ENCODE data around the gene SESN1.
"Not testable (repeated sequence)": the region's sequence is repeated elsewhere in the genome, so short reads cannot be mapped to it uniquely, and the experiment has no call there.

SESN1 gene

GRCh38 chr6:109136530-109136929 is 41.9 kb upstream of the SESN1 start:
- not testable (repeated sequence) for H4K8ac ChIP-seq (ENCODE audit: low read depth, low read length); H2AK5ac ChIP-seq (ENCODE audit: low read depth, low read length); H2BK120ac ChIP-seq (ENCODE audit: low read depth, low read length); H3K4me1 ChIP-seq (ENCODE audit: control insufficient read depth in 2 of 2, insufficient read depth in 1 of 2, low read depth in 1 of 2, low read length in 2 of 2); H2BK5ac ChIP-seq (ENCODE audit: low read length); H3K36me3 ChIP-seq (replicated peaks in 1 of 2; ENCODE audit: control insufficient read depth in 2 of 2, insufficient read depth in 2 of 2, low read length in 2 of 2); H2AFZ ChIP-seq (ENCODE audit: low read length); H3K79me1 ChIP-seq (ENCODE audit: low read depth, low read length); H2BK15ac ChIP-seq (ENCODE audit: low read length); H3K23ac ChIP-seq (ENCODE audit: low read depth, low read length, poor library complexity); H2BK12ac ChIP-seq (ENCODE audit: low read length); H3K9me3 ChIP-seq (replicated peaks in 1 of 2; ENCODE audit: control insufficient read depth in 2 of 2, insufficient read depth in 1 of 2, low read depth in 1 of 2, low read length in 2 of 2); H3K4me2 ChIP-seq (ENCODE audit: insufficient read depth, low read length, poor library complexity, severe bottlenecking); H3K27ac ChIP-seq (replicated peaks; ENCODE audit: low read length); H3K27me3 ChIP-seq (ENCODE audit: control insufficient read depth in 3 of 3, insufficient read depth in 3 of 3, low read depth in 1 of 3, low read length in 3 of 3); H3K4me3 ChIP-seq (ENCODE audit: low read length in 2 of 2); H3K14ac ChIP-seq (ENCODE audit: low read length); DNase-seq (ENCODE audit: low spot score); H3K18ac ChIP-seq (ENCODE audit: low read length); H4K91ac ChIP-seq (ENCODE audit: low read depth, low read length, poor library complexity); H3K4ac ChIP-seq (ENCODE audit: low read length); H3K9ac ChIP-seq (ENCODE audit: low read depth, low read length, poor library complexity)
- no CpG with 5 or more reads among the region's 6 CpGs for WGBS, 2 donors (ENCODE audit: extremely low coverage in 2 of 2, insufficient read length in 2 of 2, insufficient replicate concordance in 1 of 2)

- WGBS, 2 donors (ENCODE audit: extremely low coverage in 2 of 2, insufficient read length in 2 of 2, insufficient replicate concordance in 1 of 2) = no CpG with 5 or more reads among the region's 6 CpGs
Observed at GRCh38 chr6:109136039-109136438, 41.4 kb upstream of the SESN1 start.

GRCh38 chr6:109135600-109135999 is 41.0 kb upstream of the SESN1 start:
- H2AFZ ChIP-seq (ENCODE audit: low read length); H3K9me3 ChIP-seq (replicated peaks in 1 of 2; ENCODE audit: control insufficient read depth in 2 of 2, insufficient read depth in 1 of 2, low read depth in 1 of 2, low read length in 2 of 2); H3K4me1 ChIP-seq (ENCODE audit: control insufficient read depth in 2 of 2, insufficient read depth in 1 of 2, low read depth in 1 of 2, low read length in 2 of 2); H4K8ac ChIP-seq (ENCODE audit: low read depth, low read length); H3K4me2 ChIP-seq (ENCODE audit: insufficient read depth, low read length, poor library complexity, severe bottlenecking); H3K9ac ChIP-seq (ENCODE audit: low read depth, low read length, poor library complexity); H3K36me3 ChIP-seq (replicated peaks in 1 of 2; ENCODE audit: control insufficient read depth in 2 of 2, insufficient read depth in 2 of 2, low read length in 2 of 2); H3K4me3 ChIP-seq (ENCODE audit: low read length in 2 of 2); H2BK12ac ChIP-seq (ENCODE audit: low read length); H2BK15ac ChIP-seq (ENCODE audit: low read length); H3K4ac ChIP-seq (ENCODE audit: low read length); DNase-seq (ENCODE audit: low spot score); H2BK5ac ChIP-seq (ENCODE audit: low read length); H3K23ac ChIP-seq (ENCODE audit: low read depth, low read length, poor library complexity); H2AK5ac ChIP-seq (ENCODE audit: low read depth, low read length); H2BK120ac ChIP-seq (ENCODE audit: low read depth, low read length); H3K79me1 ChIP-seq (ENCODE audit: low read depth, low read length); H3K27ac ChIP-seq (replicated peaks; ENCODE audit: low read length); H3K18ac ChIP-seq (ENCODE audit: low read length); H3K27me3 ChIP-seq (ENCODE audit: control insufficient read depth in 3 of 3, insufficient read depth in 3 of 3, low read depth in 1 of 3, low read length in 3 of 3); H3K14ac ChIP-seq (ENCODE audit: low read length); H4K91ac ChIP-seq (ENCODE audit: low read depth, low read length, poor library complexity): not testable (repeated sequence)
- WGBS, 2 donors (ENCODE audit: extremely low coverage in 2 of 2, insufficient read length in 2 of 2, insufficient replicate concordance in 1 of 2) = no CpG with 5 or more reads among the region's 1 CpG

More at GRCh38 chr6:109136039-109136438, 41.4 kb upstream of the SESN1 start:
- H3K4ac ChIP-seq (ENCODE audit: low read length); H3K79me1 ChIP-seq (ENCODE audit: low read depth, low read length); H3K36me3 ChIP-seq (replicated peaks in 1 of 2; ENCODE audit: control insufficient read depth in 2 of 2, insufficient read depth in 2 of 2, low read length in 2 of 2); H2BK120ac ChIP-seq (ENCODE audit: low read depth, low read length); H4K8ac ChIP-seq (ENCODE audit: low read depth, low read length); H2AK5ac ChIP-seq (ENCODE audit: low read depth, low read length); H3K4me1 ChIP-seq (ENCODE audit: control insufficient read depth in 2 of 2, insufficient read depth in 1 of 2, low read depth in 1 of 2, low read length in 2 of 2); H3K23ac ChIP-seq (ENCODE audit: low read depth, low read length, poor library complexity); H3K4me3 ChIP-seq (ENCODE audit: low read length in 2 of 2); H3K9ac ChIP-seq (ENCODE audit: low read depth, low read length, poor library complexity); H2BK5ac ChIP-seq (ENCODE audit: low read length); H3K18ac ChIP-seq (ENCODE audit: low read length); H2AFZ ChIP-seq (ENCODE audit: low read length); H3K27me3 ChIP-seq (ENCODE audit: control insufficient read depth in 3 of 3, insufficient read depth in 3 of 3, low read depth in 1 of 3, low read length in 3 of 3); DNase-seq (ENCODE audit: low spot score); H2BK15ac ChIP-seq (ENCODE audit: low read length); H2BK12ac ChIP-seq (ENCODE audit: low read length); H3K27ac ChIP-seq (replicated peaks; ENCODE audit: low read length); H3K4me2 ChIP-seq (ENCODE audit: insufficient read depth, low read length, poor library complexity, severe bottlenecking); H4K91ac ChIP-seq (ENCODE audit: low read depth, low read length, poor library complexity); H3K14ac ChIP-seq (ENCODE audit: low read length); H3K9me3 ChIP-seq (replicated peaks in 1 of 2; ENCODE audit: control insufficient read depth in 2 of 2, insufficient read depth in 1 of 2, low read depth in 1 of 2, low read length in 2 of 2): not testable (repeated sequence)

DNA sequence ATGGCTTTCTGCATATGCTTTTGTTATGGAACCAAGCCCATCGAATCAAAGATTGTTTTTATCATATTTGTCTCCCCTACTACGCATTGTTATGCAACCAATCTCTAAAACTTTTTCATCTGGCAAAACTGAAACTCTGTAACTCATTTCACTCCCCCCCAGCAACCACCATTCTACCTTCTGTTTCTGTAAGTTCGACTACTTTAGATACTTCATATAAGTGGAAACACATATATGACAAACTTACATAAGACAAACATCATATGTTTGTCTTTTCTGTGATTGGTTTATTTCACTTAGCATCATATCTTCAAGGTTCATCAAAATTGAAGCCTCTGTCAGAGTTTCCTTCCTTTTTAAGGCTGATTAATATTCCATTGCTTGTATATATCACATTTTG is 35.4 kb upstream of the SESN1 start:
- no peak overlapping the region for H2BK15ac ChIP-seq (ENCODE audit: low read length)
- H3K14ac ChIP-seq (ENCODE audit: low read length) = no peak overlapping the region
- peaks cover 2% of the 10 kb centered on the region for H3K79me1 ChIP-seq (ENCODE audit: low read depth, low read length)
- H4K91ac ChIP-seq (ENCODE audit: low read depth, low read length, poor library complexity) = no peak overlapping the region
- no peak overlapping the region for H3K4me2 ChIP-seq (ENCODE audit: insufficient read depth, low read length, poor library complexity, severe bottlenecking)
- no CpG with 5 or more reads among the region's 3 CpGs for WGBS, 2 donors (ENCODE audit: extremely low coverage in 2 of 2, insufficient read length in 2 of 2, insufficient replicate concordance in 1 of 2)
- H3K9me3 ChIP-seq (replicated peaks in 1 of 2; ENCODE audit: control insufficient read depth in 2 of 2, insufficient read depth in 1 of 2, low read depth in 1 of 2, low read length in 2 of 2) = no peaks in the 10 kb centered on the region
- no peak overlapping the region for H2BK5ac ChIP-seq (ENCODE audit: low read length)
- no peak overlapping the region for H3K27ac ChIP-seq (replicated peaks; ENCODE audit: low read length)
- no peak overlapping the region for H2BK12ac ChIP-seq (ENCODE audit: low read length)
- H3K4me3 ChIP-seq (ENCODE audit: low read length in 2 of 2) = no peak overlapping the region
- peaks cover 0 to 2% of the 10 kb centered on the region in 2 donors for H3K36me3 ChIP-seq (replicated peaks in 1 of 2; ENCODE audit: control insufficient read depth in 2 of 2, insufficient read depth in 2 of 2, low read length in 2 of 2)
- H3K18ac ChIP-seq (ENCODE audit: low read length) = no peak overlapping the region
- no peak overlapping the region for H3K9ac ChIP-seq (ENCODE audit: low read depth, low read length, poor library complexity)
- no peak overlapping the region for H3K4ac ChIP-seq (ENCODE audit: low read length)
- DNase-seq (ENCODE audit: low spot score) = no peak
- H3K23ac ChIP-seq (ENCODE audit: low read depth, low read length, poor library complexity) = no peak overlapping the region
- no peak overlapping the region for H2BK120ac ChIP-seq (ENCODE audit: low read depth, low read length)
- no peaks in the 10 kb centered on the region for H3K27me3 ChIP-seq (ENCODE audit: control insufficient read depth in 3 of 3, insufficient read depth in 3 of 3, low read depth in 1 of 3, low read length in 3 of 3)
- H3K4me1 ChIP-seq (ENCODE audit: control insufficient read depth in 2 of 2, insufficient read depth in 1 of 2, low read depth in 1 of 2, low read length in 2 of 2) = no peaks in the 10 kb centered on the region
- H2AK5ac ChIP-seq (ENCODE audit: low read depth, low read length) = no peak overlapping the region
- no peak overlapping the region for H2AFZ ChIP-seq (ENCODE audit: low read length)
- H4K8ac ChIP-seq (ENCODE audit: low read depth, low read length) = no peak overlapping the region
